Measurements from ENCODE around the gene PTPRK. TPM values are rescaled to one million over a fixed set of nuclear protein-coding genes. Genes with fewer than 3 reads are reported as not detected.
A peak's percentile ranks its signal among the peaks of the same experiment; 100 is the strongest.

The PTPRK gene
- total and polyA plus RNA-seq, 2 of the 13 experiments (the other 11 are each of a cell fraction or from before 2014, with no cell fraction given), result 43.6 to 98.3 TPM

GRCh38 chr6:128505603-128506002, 14.8 kb downstream of the PTPRK start (continued):
- TF ChIP-seq CENPX (CRISPR knock-in tag; IDR thresholded peaks at IDR 0.05) (no peak), ZNF530 (CRISPR knock-in tag; IDR thresholded peaks at IDR 0.05; ENCODE audit: low read depth) (no peak), DR1 (CRISPR knock-in tag; IDR thresholded peaks at IDR 0.05) (no peak), HNRNPH1 (optimal IDR thresholded peaks at IDR 0.05; ENCODE audit: low read depth, low read length) (no peak), CREB3 (CRISPR knock-in tag; IDR thresholded peaks at IDR 0.05) (no peak), LRRFIP1 (CRISPR knock-in tag; conservative IDR thresholded peaks at IDR 0.05) (no peak), POGZ (CRISPR knock-in tag; IDR thresholded peaks at IDR 0.05) (peak; percentile 75), CENPT (CRISPR knock-in tag; IDR thresholded peaks at IDR 0.05; ENCODE audit: low read depth) (no peak), NR2F2 (IDR thresholded peaks at IDR 0.05; ENCODE audit: borderline replicate concordance, low read depth) (peak; percentile 40), USF2 (IDR thresholded peaks at IDR 0.05; ENCODE audit: low read depth, low read length) (no peak), USF2 (CRISPR knock-in tag; IDR thresholded peaks at IDR 0.05; ENCODE audit: borderline replicate concordance) (no peak), ZBTB43 (CRISPR knock-in tag; conservative IDR thresholded peaks at IDR 0.05) (no peak; the same call in 1 of the 2 replicates), ZNF747 (CRISPR knock-in tag; IDR thresholded peaks at IDR 0.05; ENCODE audit: borderline replicate concordance) (no peak), ZKSCAN8 (CRISPR knock-in tag; IDR thresholded peaks at IDR 0.05; ENCODE audit: borderline replicate concordance) (peak; percentile 42; the same call in 1 of the 2 replicates), HOXA9 (CRISPR knock-in tag; IDR thresholded peaks at IDR 0.05; ENCODE audit: borderline replicate concordance) (no peak), ZNF20 (CRISPR knock-in tag; IDR thresholded peaks at IDR 0.05) (no peak), AHR (CRISPR knock-in tag; IDR thresholded peaks at IDR 0.05) (no peak), NKX3-1 (CRISPR knock-in tag; IDR thresholded peaks at IDR 0.05) (0 out of 2 replicates have a peak, but pooled peaks have one; percentile 32), ZNF207 (IDR thresholded peaks at IDR 0.05; ENCODE audit: borderline replicate concordance) (no peak), ZNF782 (CRISPR knock-in tag; IDR thresholded peaks at IDR 0.05; ENCODE audit: borderline replicate concordance) (no peak), ZBTB37 (CRISPR knock-in tag; IDR thresholded peaks at IDR 0.05) (no peak; the same call in 1 of the 2 replicates), ZNF552 (CRISPR knock-in tag; IDR thresholded peaks at IDR 0.05; ENCODE audit: borderline replicate concordance) (no peak), ZEB1 (IDR thresholded peaks at IDR 0.05; ENCODE audit: insufficient replicate concordance, low read depth) (no peak)

Measured in HepG2 (cell line).